Tibial nerve (tissue), 4 donors: ENCODE data around the gene FMOD. TPM values are rescaled to one million over a fixed set of nuclear protein-coding genes. Genes with fewer than 3 reads are reported as not detected.

ENCODE experiments used
- DNase-seq, 2 donors: peaks; one replicate each; pipeline ENCODE4 v3.0.0-alpha.2; 2019; ENCODE audit warnings: low spot score in 2 of 2
- H3K27ac ChIP-seq, 4 donors: fragments of 200-600 bp; sonication (generic) in 3 of 4; one replicate each; pipeline ENCODE4 v1.5.1; 2017 to 2019; ENCODE audit warnings: mild to moderate bottlenecking in 1 of 4
- H3K27me3 ChIP-seq, 2 donors: fragments of 200-600 bp; sonication (generic) in 1 of 2; one replicate each; pipeline versions ENCODE4 v1.5.1 to v1.6.0; 2017 to 2019
- H3K36me3 ChIP-seq, 3 donors: fragments of 200-600 bp; sonication (generic); one replicate each; pipeline ENCODE4 v1.5.1; 2018 to 2019
- H3K4me1 ChIP-seq, 4 donors: fragments of 200-600 bp; sonication (generic) in 3 of 4; one replicate each; pipeline ENCODE4 v1.5.1; 2017 to 2019
- H3K4me3 ChIP-seq, 4 donors: fragments of 200-600 bp; sonication (generic) in 3 of 4; one replicate each; pipeline ENCODE4 v1.5.1; 2017 to 2019; ENCODE audit warnings: mild to moderate bottlenecking in 1 of 4, moderate library complexity in 1 of 4
- H3K9me3 ChIP-seq, 4 donors: fragments of 200-600 bp; sonication (generic) in 3 of 4; one replicate each; pipeline ENCODE4 v1.5.1; 2017 to 2019
- CTCF ChIP-seq, 5 experiments: fragments of 200-600 bp in 3 of 5; fragments of 450-650 bp in 2 of 5; sonication (generic) in 3 of 5; IDR thresholded peaks; one replicate each; pipeline ENCODE4 v1.5.1; 2016 to 2019; ENCODE audit warnings: antibody characterized with exemption in 5 of 5, mild to moderate bottlenecking in 3 of 5, moderate library complexity in 2 of 5
- EP300 ChIP-seq, 2 donors: sonication (generic); formaldehyde crosslinking; IDR thresholded peaks; one replicate each; pipeline ENCODE4 v1.6.1; 2017; ENCODE audit warnings: antibody characterized with exemption in 2 of 2, mild to moderate bottlenecking in 1 of 2
- POLR2A ChIP-seq, 2 donors: fragments of 450-650 bp; IDR thresholded peaks; one replicate each; pipeline ENCODE4 v1.6.1; 2017; ENCODE audit warnings: antibody characterized with exemption in 2 of 2, mild to moderate bottlenecking in 2 of 2, moderate library complexity in 2 of 2
- WGBS, 2 donors: methylation state at CpG; one replicate each; pipeline ENCODE4 v1.1.5; 2018; 5-methylcytosine and 5-hydroxymethylcytosine counted together
- total RNA-seq, 4 donors: library from RNA; depleted of rRNA; stranded (reverse); fragments of >200 nt; gene quantifications; one replicate each; pipeline ENCODE4 v1.1.0, GENCODE V29; 2016

FMOD gene
- total RNA-seq, 4 donors from 2014 or later: 73.9 to 203 (median 102) TPM

- H3K27me3 ChIP-seq: no peaks in the 10 kb centered on the region
- no peaks in the 10 kb centered on the region for H3K36me3 ChIP-seq
- WGBS, 2 donors: 84 to 90% methylated on average over 4 of the region's 4 CpGs
- DNase-seq: no peak
- no peaks in the 10 kb centered on the region for H3K9me3 ChIP-seq
- peaks cover 0 to 28% (median 5%) of the 10 kb centered on the region in 4 donors for H3K4me1 ChIP-seq
- no peak overlapping the region for H3K27ac ChIP-seq
- H3K4me3 ChIP-seq: no peak overlapping the region
- TF ChIP-seq POLR2A (IDR thresholded peaks at IDR 0.05): no peak
- TF ChIP-seq CTCF (IDR thresholded peaks at IDR 0.05): no peak
These were observed 15.4 kb downstream of the FMOD start for GRCh38 chr1:203335503-203335902.

GRCh38 chr1:203331224-203331623, 19.7 kb downstream of the FMOD start:
- no peaks in the 10 kb centered on the region for H3K9me3 ChIP-seq
- TF ChIP-seq CTCF (IDR thresholded peaks at IDR 0.05): no peak
- TF ChIP-seq EP300 (IDR thresholded peaks at IDR 0.05): no peak
- no peak for TF ChIP-seq POLR2A (IDR thresholded peaks at IDR 0.05)
- DNase-seq: no peak
- no peaks in the 10 kb centered on the region for H3K36me3 ChIP-seq
- WGBS, 2 donors: 50 to 80% methylated on average over 1 of the region's 1 CpG
- H3K4me1 ChIP-seq: peaks cover 0 to 23% (median 12%) of the 10 kb centered on the region in 4 donors
- no peak overlapping the region for H3K4me3 ChIP-seq
- no peak overlapping the region for H3K27ac ChIP-seq
- H3K27me3 ChIP-seq: no peaks in the 10 kb centered on the region

GRCh38 chr1:203328714-203329122, 22.2 kb downstream of the FMOD start:
- DNase-seq: no peak
- TF ChIP-seq CTCF (IDR thresholded peaks at IDR 0.05) (no peak), EP300 (IDR thresholded peaks at IDR 0.05) (no peak), POLR2A (IDR thresholded peaks at IDR 0.05) (no peak)
- no peaks in the 10 kb centered on the region for H3K9me3 ChIP-seq
- H3K27me3 ChIP-seq: no peaks in the 10 kb centered on the region
- peak overlapping the region in 3 of 4 donors; percentile 96 for H3K27ac ChIP-seq
- H3K4me3 ChIP-seq: no peak overlapping the region
- H3K4me1 ChIP-seq: peaks cover 0 to 43% (median 37%) of the 10 kb centered on the region in 4 donors
- H3K36me3 ChIP-seq: no peaks in the 10 kb centered on the region
- WGBS, 2 donors: 79 to 81% methylated on average over 7 of the region's 7 CpGs

- no peaks in the 10 kb centered on the region for H3K9me3 ChIP-seq
- WGBS, 2 donors: 5 to 10% methylated on average over 31 of the region's 31 CpGs
- H3K4me3 ChIP-seq: peak overlapping the region; percentile 49 to 62 (median 54)
- peak overlapping the region; percentile 96 to 98 (median 96) for H3K27ac ChIP-seq
- H3K27me3 ChIP-seq: no peaks in the 10 kb centered on the region
- no peaks in the 10 kb centered on the region for H3K36me3 ChIP-seq
- peaks cover 0 to 51% (median 45%) of the 10 kb centered on the region in 4 donors for H3K4me1 ChIP-seq
- TF ChIP-seq POLR2A (IDR thresholded peaks at IDR 0.05): peak in 1 of 2 donors; percentile 21
- TF ChIP-seq EP300 (IDR thresholded peaks at IDR 0.05): peak in 1 of 2 donors; percentile 1
- peak; percentile 49 to 80 (median 55) for TF ChIP-seq CTCF (IDR thresholded peaks at IDR 0.05)
- peak; percentile 55 to 66 for DNase-seq
These were observed 23.1 kb downstream of the FMOD start for GRCh38 chr1:203327684-203328457.
